Type B pancreatic cell (in vitro differentiated cells): ENCODE data around the gene ADCY5. TPM values are rescaled to one million over a fixed set of nuclear protein-coding genes. Genes with fewer than 3 reads are reported as not detected.
A peak's percentile ranks its signal among the peaks of the same experiment; 100 is the strongest.

Experiments
- DNase-seq: peaks from one replicate; pipeline ENCODE4 v3.0.0; 2021; ENCODE audit warnings: mixed read lengths; ENCODE audit not compliant: unreplicated experiment; ENCODE audit errors: extremely low spot score
- H3K27ac Mint-ChIP-seq: 2 replicates; pipeline ENCODE4 v1.8.0; 2021; ENCODE audit warnings: mild to moderate bottlenecking, mixed read lengths
- H3K27me3 Mint-ChIP-seq: 2 replicates; pipeline ENCODE4 v1.8.0; 2021; ENCODE audit warnings: mixed read lengths
- H3K36me3 Mint-ChIP-seq: 2 replicates; pipeline ENCODE4 v1.8.0; 2021; ENCODE audit warnings: mixed read lengths
- H3K4me1 Mint-ChIP-seq: one replicate; pipeline ENCODE4 v1.8.0; 2021; ENCODE audit warnings: mixed read lengths; ENCODE audit not compliant: unreplicated experiment
- H3K4me3 Mint-ChIP-seq: 2 replicates; pipeline ENCODE4 v1.8.0; 2021; ENCODE audit warnings: mild to moderate bottlenecking, mixed read lengths
- H3K9me3 Mint-ChIP-seq: 2 replicates; pipeline ENCODE4 v1.8.0; 2021; ENCODE audit warnings: mixed read lengths
- CTCF ChIP-seq: fragments of 200-600 bp; sonication (generic); conservative IDR thresholded peaks from 2 replicates; pipeline ENCODE4 v1.5.0; 2021; ENCODE audit warnings: antibody characterized with exemption, mild to moderate bottlenecking
- total RNA-seq: library from RNA; stranded (reverse); gene quantifications from 2 replicates; pipeline ENCODE4 v1.2.1, GENCODE V29; 2021; ENCODE audit warnings: low replicate concordance

ADCY5 gene
- total RNA-seq, 1 donor from 2014 or later: 9.1 TPM

GRCh38 chr3:123377243-123377740, 71.6 kb downstream of the ADCY5 start:
- no peak for TF ChIP-seq CTCF
- DNase-seq: no peak
- no peaks in the 10 kb centered on the region for H3K36me3 Mint-ChIP-seq
- H3K9me3 Mint-ChIP-seq: peaks cover 3% of the 10 kb centered on the region
- H3K27me3 Mint-ChIP-seq: peaks cover 3% of the 10 kb centered on the region
- H3K4me3 Mint-ChIP-seq: no peak overlapping the region
- H3K4me1 Mint-ChIP-seq: peaks cover 29% of the 10 kb centered on the region
- H3K27ac Mint-ChIP-seq: no peak overlapping the region

DNA sequence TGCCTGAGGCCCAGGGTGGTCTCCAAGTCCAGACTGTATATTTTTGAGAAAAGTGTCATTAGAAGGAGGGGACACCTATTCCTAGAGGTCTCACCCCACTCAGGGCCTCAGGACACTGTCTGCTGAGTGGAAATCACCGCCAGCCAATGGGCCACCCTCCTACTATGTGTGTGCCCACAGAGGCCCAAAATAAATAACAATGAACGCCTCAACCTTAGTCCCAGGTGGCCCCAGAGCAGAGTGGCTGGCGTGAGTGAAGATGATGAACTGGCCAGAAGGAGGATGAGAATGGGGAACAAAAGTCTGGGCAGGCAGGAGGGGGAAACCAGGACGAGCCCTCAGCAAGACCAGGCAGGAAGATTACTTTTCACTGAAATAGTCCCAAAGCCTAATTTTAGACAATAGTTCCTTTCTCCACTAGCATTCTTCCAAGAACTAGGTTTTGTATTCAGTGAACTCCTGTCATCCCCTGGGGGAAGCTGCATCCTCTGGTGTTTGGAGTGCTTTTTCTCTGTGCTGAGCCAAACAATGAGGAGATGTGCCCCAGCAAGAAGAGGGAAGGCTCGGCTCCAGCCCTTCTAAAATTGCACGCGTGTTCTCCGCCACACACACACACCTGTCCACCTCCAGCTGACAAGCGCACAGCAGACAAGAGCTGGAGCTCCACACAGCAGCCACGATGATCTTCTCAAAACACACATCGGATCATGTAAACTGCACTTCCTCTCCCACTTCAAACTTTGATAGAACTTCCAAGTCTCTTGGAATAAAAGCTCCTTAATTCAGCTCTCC, 72.2 kb downstream of the ADCY5 start:
- Mint-ChIP-seq H3K36me3 (no peaks in the 10 kb centered on the region), H3K27me3 (peaks cover 6% of the 10 kb centered on the region)

DNA sequence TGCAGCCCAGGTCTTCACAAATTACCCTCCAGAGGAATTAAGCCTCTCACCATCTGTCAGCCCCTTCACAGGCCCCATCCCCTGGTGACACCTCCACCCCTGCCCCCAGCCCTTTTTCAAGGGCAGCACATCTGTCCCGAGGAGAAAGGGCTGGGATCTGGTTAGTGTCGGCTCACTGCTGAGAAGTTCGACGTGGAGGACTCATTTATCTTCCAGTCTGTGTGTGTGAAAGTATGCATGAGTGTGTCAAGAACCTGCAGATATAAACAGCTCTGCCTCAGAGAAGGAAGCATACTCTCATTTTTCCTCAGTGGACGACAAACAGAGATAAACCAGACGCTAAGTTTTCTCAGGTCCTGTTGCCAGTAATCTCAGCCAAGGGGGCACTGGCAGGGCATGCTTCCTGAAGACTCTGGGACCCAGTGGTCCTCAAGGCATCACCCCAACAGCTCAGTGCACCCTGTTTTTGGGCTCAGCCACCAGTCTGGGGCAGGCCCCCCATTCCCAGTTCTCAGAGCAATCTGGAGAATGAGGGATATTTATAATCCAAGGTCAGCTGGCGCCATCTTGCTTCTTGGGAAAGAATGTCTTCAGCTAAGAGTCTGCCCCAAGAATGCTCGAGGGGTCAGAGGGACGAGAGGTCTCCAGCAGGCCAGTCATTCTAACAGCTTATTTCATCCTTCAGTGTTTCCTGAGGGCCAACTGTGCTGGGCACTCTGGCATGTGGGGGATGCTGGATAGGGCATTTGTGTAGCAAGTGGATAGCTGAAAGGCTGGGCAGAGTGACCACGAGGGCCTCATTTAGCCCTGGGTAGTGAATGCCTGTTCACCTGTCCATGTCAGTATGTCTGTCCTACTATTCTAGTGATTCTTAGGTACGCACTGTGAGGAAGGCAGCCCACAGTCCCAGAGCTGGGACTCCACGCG, 73.6 kb downstream of the ADCY5 start:
- H3K9me3 Mint-ChIP-seq: peaks cover 3% of the 10 kb centered on the region
- peaks cover 8% of the 10 kb centered on the region for H3K27me3 Mint-ChIP-seq
- no peaks in the 10 kb centered on the region for H3K36me3 Mint-ChIP-seq
- no peak for DNase-seq
- peaks cover 29% of the 10 kb centered on the region for H3K4me1 Mint-ChIP-seq
- peak overlapping the region; percentile 50 for H3K4me3 Mint-ChIP-seq
- no peak for TF ChIP-seq CTCF
- H3K27ac Mint-ChIP-seq: no peak overlapping the region

More for the DNA sequence above, 72.2 kb downstream of the ADCY5 start:
- TF ChIP-seq CTCF: no peak
- no peak overlapping the region for H3K27ac Mint-ChIP-seq
- no peak overlapping the region for H3K4me3 Mint-ChIP-seq
- no peak for DNase-seq
- peaks cover 3% of the 10 kb centered on the region for H3K9me3 Mint-ChIP-seq
- H3K4me1 Mint-ChIP-seq: peaks cover 29% of the 10 kb centered on the region

DNA sequence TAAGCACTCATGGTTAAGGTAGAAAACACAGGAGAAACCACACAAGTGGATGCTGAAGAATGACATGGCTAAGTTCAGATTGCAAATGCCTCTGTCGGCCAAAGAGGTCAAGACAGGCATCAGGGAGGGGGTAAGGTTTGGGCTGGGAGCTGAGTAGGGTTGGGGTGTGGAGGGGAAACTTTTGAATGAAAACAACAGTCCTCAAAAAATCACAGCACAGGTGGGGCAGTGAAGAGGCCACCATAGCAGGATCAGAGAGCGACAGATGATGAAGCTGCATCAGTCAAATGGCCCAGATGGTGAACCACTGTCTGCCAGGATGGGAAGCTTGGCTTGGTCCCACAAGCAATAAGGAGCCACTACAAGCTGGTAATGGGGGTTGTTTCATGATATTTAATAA, 74.9 kb downstream of the ADCY5 start:
- Mint-ChIP-seq H3K27ac (no peak overlapping the region), H3K36me3 (no peaks in the 10 kb centered on the region), H3K4me3 (peak overlapping the region; percentile 30), H3K27me3 (peaks cover 8% of the 10 kb centered on the region), H3K4me1 (peaks cover 29% of the 10 kb centered on the region), H3K9me3 (peaks cover 3% of the 10 kb centered on the region)
- no peak for TF ChIP-seq CTCF
- DNase-seq: no peak

GRCh38 chr3:123373474-123373987, 75.4 kb downstream of the ADCY5 start:
- no peak for DNase-seq
- H3K4me1 Mint-ChIP-seq: peaks cover 29% of the 10 kb centered on the region
- no peak for TF ChIP-seq CTCF
- peaks cover 3% of the 10 kb centered on the region for H3K9me3 Mint-ChIP-seq
- peak overlapping the region; percentile 30 for H3K4me3 Mint-ChIP-seq
- no peaks in the 10 kb centered on the region for H3K36me3 Mint-ChIP-seq
- H3K27ac Mint-ChIP-seq: no peak overlapping the region
- peaks cover 8% of the 10 kb centered on the region for H3K27me3 Mint-ChIP-seq
